HepG2 (cell line): ENCODE measurements around the gene TBX10. TPM values are rescaled to one million over a fixed set of nuclear protein-coding genes. Genes with fewer than 3 reads are reported as not detected.

ENCODE experiments used
- AKAP8 ChIP-seq: sonication (generic); formaldehyde crosslinking; IDR thresholded peaks from 2 replicates; pipeline ENCODE4 v1.5.1; 2020; ENCODE audit warnings: mild to moderate bottlenecking, missing genetic modification reagents
- EHMT2 ChIP-seq: fragments of 200-600 bp; sonication (generic); IDR thresholded peaks from 2 replicates; pipeline ENCODE4 v1.7.0; 2017; ENCODE audit warnings: antibody characterized with exemption, low read depth, low read length, borderline replicate concordance
- GFI1 ChIP-seq: sonication (generic); formaldehyde crosslinking; IDR thresholded peaks from 2 replicates; pipeline ENCODE4 v1.5.0; 2020; ENCODE audit warnings: missing genetic modification reagents, mild to moderate bottlenecking, borderline replicate concordance
- HOXA3 ChIP-seq: sonication (generic); formaldehyde crosslinking; IDR thresholded peaks from 2 replicates; pipeline ENCODE4 v1.5.0; 2020; ENCODE audit warnings: missing genetic modification reagents
- JARID2 ChIP-seq: sonication (generic); formaldehyde crosslinking; IDR thresholded peaks from 2 replicates; pipeline ENCODE4 v1.8.1; 2023; ENCODE audit warnings: missing genetic modification reagents, inconsistent platforms; ENCODE audit not compliant: insufficient replicate concordance
- PITX1 ChIP-seq: sonication (generic); formaldehyde crosslinking; IDR thresholded peaks from 2 replicates; pipeline ENCODE4 v1.5.1; 2020; ENCODE audit warnings: mild to moderate bottlenecking, missing genetic modification reagents
- ZBTB2 ChIP-seq: sonication (generic); formaldehyde crosslinking; IDR thresholded peaks from 2 replicates; pipeline ENCODE4 v1.8.0; 2022; ENCODE audit warnings: low read depth, missing genetic modification reagents
- ZBTB33 ChIP-seq: sonication (generic); formaldehyde crosslinking; IDR thresholded peaks from 2 replicates; pipeline ENCODE4 v1.4.0; 2020; ENCODE audit warnings: missing genetic modification reagents
- ZBTB40 ChIP-seq, 2 experiments: fragments of 450-650 bp in 1 of 2; sonication (generic) in 1 of 2; formaldehyde crosslinking in 1 of 2; IDR thresholded peaks; 2 replicates each; pipeline versions ENCODE4 v1.6.1 to v1.8.0; 2016 to 2022; ENCODE audit warnings: antibody characterized with exemption in 1 of 2, mild to moderate bottlenecking in 1 of 2, missing genetic modification reagents in 1 of 2
- ZMAT3 ChIP-seq: sonication (generic); formaldehyde crosslinking; conservative IDR thresholded peaks from 2 replicates; pipeline ENCODE4 v1.7.0; 2021; ENCODE audit warnings: missing genetic modification reagents
- ZNF550 ChIP-seq: sonication (generic); formaldehyde crosslinking; IDR thresholded peaks from 2 replicates; pipeline ENCODE4 v1.4.0; 2020; ENCODE audit warnings: mild to moderate bottlenecking, missing genetic modification reagents, borderline replicate concordance
- polyA plus RNA-seq, 8 experiments: library from polyadenylated mRNA; depleted of rRNA in 3 of 8; stranded (reverse) in 7 of 8; unstranded in 1 of 8; fragments of >200 nt; fragmentation: Illumina TruSeq in 4 of 8; extraction: Trizol in 4 of 8; gene quantifications; 2 replicates each; pipeline versions ENCODE4 v1.2.1 to v1.2.3, GENCODE V29; 2011 to 2016; ENCODE audit warnings: low read depth in 4 of 8, missing spikeins in 1 of 8, mixed read lengths in 1 of 8; ENCODE audit not compliant: insufficient read depth in 1 of 8
- total RNA-seq, 5 experiments: library from RNA; depleted of rRNA; stranded (reverse); fragments of >200 nt; fragmentation: Illumina TruSeq; extraction: Trizol; gene quantifications; 2 replicates each; pipeline ENCODE4 v1.2.3, GENCODE V29; 2016; ENCODE audit warnings: low read depth in 1 of 5
- TF ChIP-seq, protein P1 (sequence below): IDR thresholded peaks from 2 replicates; pipeline ENCODE4 v1.6.1; 2016; ENCODE audit warnings: mild to moderate bottlenecking, missing biosample characterization, missing genetic modification reagents
- TF ChIP-seq, protein P2 (sequence below): sonication (generic); formaldehyde crosslinking; IDR thresholded peaks from 2 replicates; pipeline ENCODE4 v1.8.1; 2022; ENCODE audit warnings: low read depth, mild to moderate bottlenecking, missing genetic modification reagents

The TBX10 gene
- total and polyA plus RNA-seq, 2 of the 13 experiments (the other 11 are each of a cell fraction or from before 2014, with no cell fraction given): 0.27 to 1.7 TPM

GRCh38 chr11:67630943-67631331, 8.6 kb downstream of the TBX10 start (continued):
- TF ChIP-seq ZBTB33 (CRISPR knock-in tag) (peak; percentile 97), HOXA3 (peak; percentile 11; the same call in 1 of the 2 replicates), GFI1 (peak; percentile 39; the same call in 1 of the 2 replicates), PITX1 (CRISPR knock-in tag) (no peak), ZBTB2 (CRISPR knock-in tag) (peak; percentile 28; the same call in 1 of the 2 replicates), EHMT2 (no peak), ZMAT3 (CRISPR knock-in tag) (no peak), ZNF550 (CRISPR knock-in tag) (no peak), AKAP8 (no peak), ZBTB40 (IDR thresholded peaks at IDR 0.05) (no peak), ZBTB40 (CRISPR knock-in tag; IDR thresholded peaks at IDR 0.05) (no peak), JARID2 (CRISPR knock-in tag) (peak; percentile 37)
- TF ChIP-seq, protein P1, sequence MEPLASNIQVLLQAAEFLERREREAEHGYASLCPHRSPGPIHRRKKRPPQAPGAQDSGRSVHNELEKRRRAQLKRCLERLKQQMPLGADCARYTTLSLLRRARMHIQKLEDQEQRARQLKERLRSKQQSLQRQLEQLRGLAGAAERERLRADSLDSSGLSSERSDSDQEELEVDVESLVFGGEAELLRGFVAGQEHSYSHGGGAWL (CRISPR knock-in tag): no peak
- TF ChIP-seq, protein P2, sequence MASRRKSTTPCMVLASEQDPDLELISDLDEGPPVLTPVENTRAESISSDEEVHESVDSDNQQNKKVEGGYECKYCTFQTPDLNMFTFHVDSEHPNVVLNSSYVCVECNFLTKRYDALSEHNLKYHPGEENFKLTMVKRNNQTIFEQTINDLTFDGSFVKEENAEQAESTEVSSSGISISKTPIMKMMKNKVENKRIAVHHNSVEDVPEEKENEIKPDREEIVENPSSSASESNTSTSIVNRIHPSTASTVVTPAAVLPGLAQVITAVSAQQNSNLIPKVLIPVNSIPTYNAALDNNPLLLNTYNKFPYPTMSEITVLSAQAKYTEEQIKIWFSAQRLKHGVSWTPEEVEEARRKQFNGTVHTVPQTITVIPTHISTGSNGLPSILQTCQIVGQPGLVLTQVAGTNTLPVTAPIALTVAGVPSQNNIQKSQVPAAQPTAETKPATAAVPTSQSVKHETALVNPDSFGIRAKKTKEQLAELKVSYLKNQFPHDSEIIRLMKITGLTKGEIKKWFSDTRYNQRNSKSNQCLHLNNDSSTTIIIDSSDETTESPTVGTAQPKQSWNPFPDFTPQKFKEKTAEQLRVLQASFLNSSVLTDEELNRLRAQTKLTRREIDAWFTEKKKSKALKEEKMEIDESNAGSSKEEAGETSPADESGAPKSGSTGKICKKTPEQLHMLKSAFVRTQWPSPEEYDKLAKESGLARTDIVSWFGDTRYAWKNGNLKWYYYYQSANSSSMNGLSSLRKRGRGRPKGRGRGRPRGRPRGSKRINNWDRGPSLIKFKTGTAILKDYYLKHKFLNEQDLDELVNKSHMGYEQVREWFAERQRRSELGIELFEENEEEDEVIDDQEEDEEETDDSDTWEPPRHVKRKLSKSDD: 0 out of 2 replicates have a peak, but pooled peaks have one; percentile 35
